Smooth muscle cell of the umbilical artery (primary cell): ENCODE results near the gene CENPA. TPM values are rescaled to one million over a fixed set of nuclear protein-coding genes. Genes with fewer than 3 reads are reported as not detected.

Experiments used
- total RNA-seq: library from RNA; depleted of rRNA; stranded (reverse); fragments of >200 nt; gene quantifications from 2 replicates; pipeline ENCODE4 v1.2.3, GENCODE V29; 2014

Gene CENPA
- 0.30 and 4.5 TPM in 2 replicates for total RNA-seq

DNA sequence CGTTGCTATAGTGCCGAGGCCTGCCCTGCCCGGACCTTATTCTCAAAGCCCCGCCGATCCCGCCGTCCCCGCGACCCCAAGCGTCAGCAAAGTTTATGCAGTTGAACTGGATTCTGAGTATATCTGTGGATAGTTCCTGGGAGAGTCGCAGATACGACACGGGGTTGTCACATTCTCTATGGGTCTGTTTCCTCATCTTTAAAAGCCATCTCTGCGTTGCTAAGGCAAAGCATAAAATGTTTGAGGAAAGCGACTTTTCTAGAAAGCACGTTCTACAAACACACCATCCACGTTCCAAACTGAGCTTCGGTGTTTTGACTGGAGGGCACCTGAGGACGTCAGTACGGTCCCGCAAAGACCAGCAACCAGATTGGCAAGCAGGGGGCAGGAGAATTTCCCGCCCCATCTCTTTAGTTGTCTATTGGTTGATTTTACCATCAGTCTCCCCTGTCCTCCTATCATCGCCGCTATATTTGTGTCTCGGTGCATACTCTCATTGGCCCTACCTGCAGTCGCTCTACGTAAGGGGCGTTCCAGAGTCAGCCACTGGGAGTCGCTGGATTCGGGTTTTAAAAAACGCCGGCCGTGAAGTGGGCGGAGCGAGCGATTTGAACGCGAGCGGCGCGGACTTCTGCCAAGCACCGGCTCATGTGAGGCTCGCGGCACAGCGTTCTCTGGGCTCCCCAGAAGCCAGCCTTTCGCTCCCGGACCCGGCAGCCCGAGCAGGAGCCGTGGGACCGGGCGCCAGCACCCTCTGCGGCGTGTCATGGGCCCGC lies at the start of gene CENPA:
Gene CENPA, plus strand, starts transcription at position 626 of the 776 bp plus-strand sequence. Its CDS starts 141 bp downstream, at position 767.

DNA sequence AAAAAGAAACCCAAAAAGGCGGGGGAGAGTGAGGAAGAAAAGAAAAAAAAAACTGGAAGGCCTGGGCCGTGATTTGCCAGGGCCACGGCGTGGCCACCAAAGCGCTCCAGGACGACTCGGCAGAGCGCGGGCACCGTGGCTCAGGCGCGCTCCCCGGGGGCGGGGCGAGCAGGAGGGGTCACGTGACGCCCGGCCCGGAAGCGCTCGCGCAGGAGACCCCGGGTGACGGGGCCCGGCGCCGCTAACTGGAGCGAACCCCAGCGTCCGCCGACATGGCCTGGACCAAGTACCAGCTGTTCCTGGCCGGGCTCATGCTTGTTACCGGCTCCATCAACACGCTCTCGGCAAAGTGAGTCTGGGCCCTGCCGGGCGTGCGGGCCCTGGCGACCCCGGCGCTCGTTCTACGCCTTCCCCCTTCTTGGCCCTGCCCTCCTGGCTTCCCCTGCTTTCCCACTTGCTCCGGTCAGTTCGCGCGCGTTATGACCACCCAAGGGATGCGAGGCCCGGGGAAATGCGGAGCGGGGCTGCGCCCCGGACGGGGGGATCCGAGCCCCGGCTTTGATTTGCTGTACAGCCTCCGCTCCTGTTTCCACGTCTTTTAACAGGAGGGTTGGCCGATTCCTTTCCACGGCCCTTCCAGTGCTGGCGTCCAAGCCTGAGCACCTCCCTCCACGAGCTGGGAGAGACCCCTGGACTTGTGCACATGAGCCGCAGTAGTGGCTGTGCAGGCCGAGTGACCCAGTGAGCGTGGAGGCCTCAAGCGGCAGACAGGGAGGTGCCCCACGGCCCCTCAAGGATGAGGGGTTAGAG lies 21.6 kb upstream of the CENPA start, which contains the start of gene SLC35F6:
Gene SLC35F6, plus strand, starts transcription at position 207 of the 810 bp plus-strand sequence. Its CDS starts 66 bp downstream, at position 273.

Other genes with a start within 250 kb of the CENPA start
- not detected in 2 replicates for gene CIB4, start 144.7 kb upstream of the CENPA start, total RNA-seq
- 0.30 and 0.46 TPM in 2 replicates for gene KCNK3, start 93.3 kb upstream of the CENPA start, total RNA-seq
- gene SLC35F6, start 21.8 kb upstream of the CENPA start, total RNA-seq, result 19.6 and 23.9 TPM in 2 replicates
- gene DPYSL5, start 62.1 kb downstream of the CENPA start, total RNA-seq, result not detected in 2 replicates
- 6.5 and 7.7 TPM in 2 replicates for gene MAPRE3, start 184.6 kb downstream of the CENPA start, total RNA-seq
- 49.3 and 60.7 TPM in 2 replicates for gene TMEM214, start 246.9 kb downstream of the CENPA start, total RNA-seq